Mesenchymal stem cell (in vitro differentiated cells and primary cell): ENCODE data around the gene FUS.
A peak's percentile ranks its signal among the peaks of the same experiment; 100 is the strongest.
"Not testable (repeated sequence)": the region's sequence is repeated elsewhere in the genome, so short reads cannot be mapped to it uniquely, and the experiment has no call there.

Experiments used
- DNase-seq: peaks from one replicate; pipeline ENCODE4 v3.0.0-alpha.2; 2013
- H2AFZ ChIP-seq: one replicate; pipeline ENCODE4 v1.6.1; 2013; ENCODE audit warnings: low read depth, mild to moderate bottlenecking, control low read depth, inconsistent platforms, low read length, moderate library complexity
- H2AK5ac ChIP-seq: 2 replicates; pipeline ENCODE4 v1.6.1; 2013; ENCODE audit warnings: low read length, moderate library complexity, mild to moderate bottlenecking, inconsistent platforms; ENCODE audit not compliant: severe bottlenecking
- H2BK120ac ChIP-seq: one replicate; pipeline ENCODE4 v1.6.1; 2013; ENCODE audit warnings: low read depth, mild to moderate bottlenecking, inconsistent platforms, low read length, moderate library complexity
- H2BK12ac ChIP-seq, 2 experiments: one replicate each; pipeline ENCODE4 v1.6.1; 2013; ENCODE audit warnings: inconsistent platforms in 2 of 2, low read length in 2 of 2, mild to moderate bottlenecking in 2 of 2, moderate library complexity in 2 of 2, control low read depth in 1 of 2
- H2BK15ac ChIP-seq: one replicate; pipeline ENCODE4 v1.6.1; 2013; ENCODE audit warnings: mild to moderate bottlenecking, low read depth, inconsistent platforms; ENCODE audit not compliant: poor library complexity, severe bottlenecking
- H2BK5ac ChIP-seq: 2 replicates; pipeline ENCODE4 v1.6.1; 2013; ENCODE audit warnings: low read depth, mild to moderate bottlenecking, low read length, control low read depth, inconsistent platforms; ENCODE audit not compliant: poor library complexity, severe bottlenecking
- H3K14ac ChIP-seq, 2 experiments: one replicate each; pipeline ENCODE4 v1.6.1; 2013; ENCODE audit warnings: inconsistent platforms in 2 of 2, low read length in 2 of 2, control low read depth in 1 of 2, mild to moderate bottlenecking in 1 of 2, moderate library complexity in 1 of 2
- H3K18ac ChIP-seq, 2 experiments: one replicate each; pipeline ENCODE4 v1.6.1; 2013; ENCODE audit warnings: inconsistent platforms in 2 of 2, low read length in 2 of 2, control low read depth in 1 of 2, low read depth in 1 of 2, mild to moderate bottlenecking in 1 of 2
- H3K23ac ChIP-seq, 2 experiments: one replicate each; pipeline ENCODE4 v1.6.1; 2013; ENCODE audit warnings: inconsistent platforms in 2 of 2, low read length in 2 of 2, mild to moderate bottlenecking in 2 of 2, moderate library complexity in 2 of 2, control low read depth in 1 of 2
- H3K27ac ChIP-seq: 2 replicates; pipeline ENCODE4 v1.5.1; 2013; ENCODE audit warnings: mild to moderate bottlenecking, moderate library complexity, low read length, control low read depth, inconsistent platforms; ENCODE audit not compliant: poor library complexity, severe bottlenecking
- H3K27me3 ChIP-seq, 2 experiments: 2 replicates each; pipeline versions ENCODE4 v1.6.1 to v1.7.0; 2013; ENCODE audit warnings: low read length in 2 of 2, mild to moderate bottlenecking in 2 of 2, moderate library complexity in 2 of 2, control low read depth in 1 of 2, inconsistent platforms in 1 of 2; ENCODE audit not compliant: control insufficient read depth in 1 of 2, insufficient read depth in 1 of 2
- H3K36me3 ChIP-seq, 2 experiments: 2 replicates each; pipeline versions ENCODE4 v1.6.1 to v1.7.0; 2013; ENCODE audit warnings: low read length in 2 of 2, control low read depth in 1 of 2, inconsistent platforms in 1 of 2, low read depth in 1 of 2, mild to moderate bottlenecking in 1 of 2; ENCODE audit not compliant: insufficient read depth in 2 of 2, control insufficient read depth in 1 of 2
- H3K4ac ChIP-seq, 2 experiments: one replicate each; pipeline ENCODE4 v1.6.1; 2013; ENCODE audit warnings: inconsistent platforms in 2 of 2, low read length in 2 of 2, mild to moderate bottlenecking in 2 of 2, moderate library complexity in 2 of 2, control low read depth in 1 of 2, low read depth in 1 of 2
- H3K4me1 ChIP-seq: 2 replicates; pipeline ENCODE4 v1.6.1; 2013; ENCODE audit warnings: low read depth, low read length, control low read depth; ENCODE audit not compliant: control insufficient read depth, insufficient read depth
- H3K4me2 ChIP-seq: 2 replicates; pipeline ENCODE4 v1.6.1; 2013; ENCODE audit warnings: low read length, mild to moderate bottlenecking, inconsistent platforms; ENCODE audit not compliant: poor library complexity, severe bottlenecking
- H3K4me3 ChIP-seq, 2 experiments: 2 replicates each; pipeline versions ENCODE4 v1.5.1 to v1.7.0; 2013; ENCODE audit warnings: low read length in 2 of 2, mild to moderate bottlenecking in 2 of 2, control low read depth in 1 of 2, low read depth in 1 of 2; ENCODE audit not compliant: insufficient read depth in 1 of 2
- H3K79me1 ChIP-seq: replicated peaks from 2 replicates; pipeline ENCODE4 v1.6.1; 2013; ENCODE audit warnings: mild to moderate bottlenecking, control low read depth, low read length, inconsistent platforms; ENCODE audit not compliant: poor library complexity, severe bottlenecking
- H3K9ac ChIP-seq: 2 replicates; pipeline ENCODE4 v1.7.0; 2013; ENCODE audit warnings: mild to moderate bottlenecking, low read length, moderate library complexity
- H3K9me3 ChIP-seq: 2 replicates; pipeline ENCODE4 v1.7.0; 2013; ENCODE audit warnings: mild to moderate bottlenecking, low read length; ENCODE audit not compliant: control insufficient read depth
- H4K8ac ChIP-seq: one replicate; pipeline ENCODE4 v1.6.1; 2013; ENCODE audit warnings: inconsistent platforms, mild to moderate bottlenecking, low read length, moderate library complexity
- H4K91ac ChIP-seq: one replicate; pipeline ENCODE4 v1.6.1; 2013; ENCODE audit warnings: mild to moderate bottlenecking, low read length, inconsistent platforms
- WGBS: methylation state at CpG from one replicate; pipeline ENCODE4 v1.1.7; 2013; ENCODE audit warnings: mixed read lengths; 5-methylcytosine and 5-hydroxymethylcytosine counted together

FUS gene

DNA sequence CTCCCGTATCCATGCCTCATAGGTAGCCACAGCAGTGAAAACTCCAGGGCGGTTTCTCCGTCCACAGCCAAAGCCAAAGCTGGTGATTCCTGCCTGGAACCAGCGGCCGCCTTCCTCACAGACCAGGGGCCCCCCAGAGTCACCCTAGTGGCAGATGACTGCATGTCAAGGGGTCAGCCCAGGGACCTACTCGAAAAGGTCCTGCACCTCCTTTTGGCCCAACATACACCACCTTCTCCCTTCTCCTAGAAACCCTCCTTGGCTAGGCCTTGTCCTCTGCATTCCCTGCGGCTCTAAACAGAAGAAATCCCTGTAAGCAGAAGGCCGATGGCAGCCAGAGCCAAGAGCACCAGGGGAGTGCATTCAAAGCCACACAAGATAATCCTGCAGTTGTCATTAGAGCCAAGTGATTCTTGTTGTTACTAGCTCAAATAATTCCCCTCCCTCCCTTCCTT is 36.2 kb upstream of the FUS start:
- no peak for DNase-seq
- H3K4ac ChIP-seq: no peak overlapping the region
- peaks cover 29% of the 10 kb centered on the region for H3K4me1 ChIP-seq
- H3K79me1 ChIP-seq: no peaks in the 10 kb centered on the region
- H2AFZ ChIP-seq: no peak overlapping the region
- H3K27me3 ChIP-seq: peaks cover 32 to 34% of the 10 kb centered on the region in 2 experiments
- no peak overlapping the region for H2BK15ac ChIP-seq
- H3K18ac ChIP-seq: no peak overlapping the region
- 89% methylated on average over 8 of the region's 8 CpGs for WGBS
- H4K91ac ChIP-seq: no peak overlapping the region
- H2AK5ac ChIP-seq: no peak overlapping the region
- peak overlapping the region; percentile 31 for H4K8ac ChIP-seq
- no peaks in the 10 kb centered on the region for H3K36me3 ChIP-seq
- no peak overlapping the region for H3K23ac ChIP-seq
- H3K9me3 ChIP-seq: no peaks in the 10 kb centered on the region
- no peak overlapping the region for H3K4me2 ChIP-seq
- H3K4me3 ChIP-seq: no peak overlapping the region
- H3K14ac ChIP-seq: no peak overlapping the region
- H3K9ac ChIP-seq: no peak overlapping the region
- H3K27ac ChIP-seq: no peak overlapping the region
- no peak overlapping the region for H2BK12ac ChIP-seq
- H2BK120ac ChIP-seq: no peak overlapping the region
- H2BK5ac ChIP-seq: no peak overlapping the region

DNA sequence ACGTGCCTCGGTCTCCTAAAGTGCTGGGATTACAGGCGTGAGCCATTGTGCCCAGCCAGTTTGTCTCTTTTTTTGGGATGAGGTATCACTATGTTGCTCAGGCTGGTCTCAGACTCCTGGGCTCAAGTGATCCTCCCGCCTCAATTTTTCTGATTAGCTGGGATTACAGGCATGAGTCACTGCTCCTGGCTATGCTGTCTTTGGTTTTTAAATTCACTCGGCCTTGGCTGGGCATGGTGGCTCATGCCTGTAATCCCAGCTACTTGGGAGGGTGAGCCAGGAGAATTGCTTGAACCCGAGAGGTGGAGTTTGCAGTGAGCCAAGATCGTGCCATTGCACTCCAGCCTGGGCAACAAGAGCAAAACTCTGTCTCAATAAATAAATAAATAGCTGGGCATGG is 35.5 kb upstream of the FUS start:
- not testable (repeated sequence) for H2BK5ac ChIP-seq, H3K4ac ChIP-seq, H2BK12ac ChIP-seq, H3K9me3 ChIP-seq, H3K14ac ChIP-seq, H2AK5ac ChIP-seq, H2BK120ac ChIP-seq, H4K8ac ChIP-seq, H3K23ac ChIP-seq, H3K36me3 ChIP-seq, H4K91ac ChIP-seq, H3K27ac ChIP-seq, H3K4me2 ChIP-seq, H2BK15ac ChIP-seq, H3K4me3 ChIP-seq, H2AFZ ChIP-seq, H3K9ac ChIP-seq, H3K18ac ChIP-seq, DNase-seq, H3K79me1 ChIP-seq
- Histone ChIP-seq H3K4me1 (peaks cover 23% of the 10 kb centered on the region), H3K27me3 (peaks cover 39 to 41% of the 10 kb centered on the region in 2 experiments)
- WGBS: 91% methylated on average over 7 of the region's 7 CpGs

- no peaks in the 10 kb centered on the region for H3K79me1 ChIP-seq
- no peak overlapping the region for H2AFZ ChIP-seq
- H3K23ac ChIP-seq: no peak overlapping the region
- H3K4me2 ChIP-seq: no peak overlapping the region
- no peaks in the 10 kb centered on the region for H3K9me3 ChIP-seq
- H2BK15ac ChIP-seq: no peak overlapping the region
- no peak overlapping the region for H2AK5ac ChIP-seq
- H3K14ac ChIP-seq: no peak overlapping the region
- H3K4ac ChIP-seq: no peak overlapping the region
- no peak overlapping the region for H4K8ac ChIP-seq
- 85% methylated on average over 7 of the region's 12 CpGs for WGBS
- H2BK120ac ChIP-seq: no peak overlapping the region
- DNase-seq: no peak
- no peaks in the 10 kb centered on the region for H3K36me3 ChIP-seq
- H2BK12ac ChIP-seq: no peak overlapping the region
- no peak overlapping the region for H2BK5ac ChIP-seq
- peaks cover 19% of the 10 kb centered on the region for H3K4me1 ChIP-seq
- no peak overlapping the region for H3K4me3 ChIP-seq
- no peak overlapping the region for H3K18ac ChIP-seq
- H3K27ac ChIP-seq: no peak overlapping the region
- H3K9ac ChIP-seq: no peak overlapping the region
- no peak overlapping the region for H4K91ac ChIP-seq
- H3K27me3 ChIP-seq: peaks cover 48 to 49% of the 10 kb centered on the region in 2 experiments
Observed at GRCh38 chr16:31145398-31145990, 34.4 kb upstream of the FUS start.

DNA sequence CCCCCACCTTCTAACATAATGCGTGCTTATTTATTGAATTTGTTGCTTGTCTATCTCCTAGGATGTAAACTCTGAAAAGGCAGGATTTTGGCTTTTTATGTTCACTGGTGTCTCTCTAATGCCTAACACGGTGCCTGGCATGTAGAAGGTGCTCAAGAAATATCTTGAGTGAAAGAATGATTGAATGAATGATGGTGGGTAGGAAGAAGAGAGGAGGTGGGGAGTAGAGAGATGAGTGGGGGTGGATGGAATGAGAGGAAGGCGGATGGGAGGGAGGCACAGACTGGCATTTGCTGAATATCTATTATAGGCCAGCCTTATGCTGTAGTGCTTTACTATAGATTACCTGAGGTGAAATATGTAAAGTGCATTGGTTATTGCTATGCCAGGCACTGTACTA is 32.4 kb upstream of the FUS start:
- Histone ChIP-seq H2BK5ac (no peak overlapping the region), H2AK5ac (no peak overlapping the region)
- WGBS: 91% methylated on average over 2 of the region's 3 CpGs

More for the DNA sequence above, 32.4 kb upstream of the FUS start:
- H3K4ac ChIP-seq: no peak overlapping the region
- no peak overlapping the region for H3K27ac ChIP-seq
- H2BK15ac ChIP-seq: no peak overlapping the region
- H3K9ac ChIP-seq: no peak overlapping the region
- H3K36me3 ChIP-seq: no peaks in the 10 kb centered on the region
- no peak for DNase-seq
- H3K18ac ChIP-seq: no peak overlapping the region
- H3K4me3 ChIP-seq: no peak overlapping the region
- peaks cover 10% of the 10 kb centered on the region for H3K4me1 ChIP-seq
- no peak overlapping the region for H2BK12ac ChIP-seq
- H2BK120ac ChIP-seq: no peak overlapping the region
- no peak overlapping the region for H3K23ac ChIP-seq
- H3K4me2 ChIP-seq: no peak overlapping the region
- H3K79me1 ChIP-seq: no peaks in the 10 kb centered on the region
- no peak overlapping the region for H3K14ac ChIP-seq
- no peak overlapping the region for H2AFZ ChIP-seq
- no peak overlapping the region for H4K8ac ChIP-seq
- H4K91ac ChIP-seq: no peak overlapping the region
- H3K27me3 ChIP-seq: peaks cover 48 to 59% of the 10 kb centered on the region in 2 experiments
- no peaks in the 10 kb centered on the region for H3K9me3 ChIP-seq
